Brain microvascular endothelial cell (primary cell): Measurements from ENCODE around the gene TPD52L2.

Experiments used
- DNase-seq: peaks from one replicate; pipeline ENCODE4 v3.0.0-alpha.2; 2020
- H3K27ac ChIP-seq: fragments of 250-450 bp; sonication (Bioruptor Pico); 2 replicates; pipeline ENCODE4 v1.5.1; 2020; ENCODE audit warnings: mild to moderate bottlenecking, moderate library complexity
- H3K27me3 ChIP-seq: fragments of 250-450 bp; sonication (Bioruptor Pico); replicated peaks from 2 replicates; pipeline ENCODE4 v1.5.1; 2020; ENCODE audit warnings: mild to moderate bottlenecking
- H3K36me3 ChIP-seq: fragments of 250-450 bp; sonication (Bioruptor Pico); replicated peaks from 2 replicates; pipeline ENCODE4 v1.5.1; 2020; ENCODE audit warnings: mild to moderate bottlenecking
- H3K4me3 ChIP-seq: 2 replicates; pipeline ENCODE4 v1.5.1; 2011; ENCODE audit warnings: low read depth, mild to moderate bottlenecking, control low read depth, low read length, moderate library complexity
- in situ Hi-C: cut with HindIII; loops from 2 replicates; pipeline ENCODE4 v1.10.0; 2017; ENCODE audit warnings: low sequenced_read_pairs, low pct_ligation_motif_present
- TF ChIP-seq, protein P1 (sequence below): IDR thresholded peaks from 2 replicates; pipeline ENCODE4 v1.5.1; 2011; ENCODE audit warnings: low read depth, mild to moderate bottlenecking, moderate library complexity, low read length, control low read depth, inconsistent platforms; ENCODE audit errors: missing control alignments

Gene TPD52L2

DNA sequence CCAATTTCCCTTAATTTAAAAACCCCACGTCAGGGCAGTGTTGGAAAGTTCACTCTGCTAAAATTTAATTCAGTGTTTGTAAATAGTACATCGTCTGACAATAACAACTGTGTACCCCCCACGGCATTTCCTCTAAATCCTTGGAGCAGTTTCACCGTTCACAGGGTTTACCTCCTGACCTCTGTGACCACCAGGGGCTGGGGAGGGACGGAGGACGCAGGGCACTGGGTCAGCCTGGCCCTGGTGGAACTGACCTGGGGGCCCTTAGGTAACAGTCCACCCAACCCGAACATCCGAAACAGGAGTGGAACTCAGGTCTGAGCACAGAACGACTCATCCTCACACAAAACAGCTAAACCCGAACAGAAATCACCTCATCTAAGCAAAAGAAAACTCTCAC lies 36.1 kb upstream of the TPD52L2 start:
- TF ChIP-seq, protein P1, sequence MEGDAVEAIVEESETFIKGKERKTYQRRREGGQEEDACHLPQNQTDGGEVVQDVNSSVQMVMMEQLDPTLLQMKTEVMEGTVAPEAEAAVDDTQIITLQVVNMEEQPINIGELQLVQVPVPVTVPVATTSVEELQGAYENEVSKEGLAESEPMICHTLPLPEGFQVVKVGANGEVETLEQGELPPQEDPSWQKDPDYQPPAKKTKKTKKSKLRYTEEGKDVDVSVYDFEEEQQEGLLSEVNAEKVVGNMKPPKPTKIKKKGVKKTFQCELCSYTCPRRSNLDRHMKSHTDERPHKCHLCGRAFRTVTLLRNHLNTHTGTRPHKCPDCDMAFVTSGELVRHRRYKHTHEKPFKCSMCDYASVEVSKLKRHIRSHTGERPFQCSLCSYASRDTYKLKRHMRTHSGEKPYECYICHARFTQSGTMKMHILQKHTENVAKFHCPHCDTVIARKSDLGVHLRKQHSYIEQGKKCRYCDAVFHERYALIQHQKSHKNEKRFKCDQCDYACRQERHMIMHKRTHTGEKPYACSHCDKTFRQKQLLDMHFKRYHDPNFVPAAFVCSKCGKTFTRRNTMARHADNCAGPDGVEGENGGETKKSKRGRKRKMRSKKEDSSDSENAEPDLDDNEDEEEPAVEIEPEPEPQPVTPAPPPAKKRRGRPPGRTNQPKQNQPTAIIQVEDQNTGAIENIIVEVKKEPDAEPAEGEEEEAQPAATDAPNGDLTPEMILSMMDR, result peak; percentile 10
- no peak for DNase-seq
- Histone ChIP-seq H3K4me3 (no peak overlapping the region), H3K27me3 (peaks cover 4% of the 10 kb centered on the region), H3K27ac (no peak overlapping the region), H3K36me3 (no peaks in the 10 kb centered on the region)
- in situ Hi-C loops, result no loop called here

DNA sequence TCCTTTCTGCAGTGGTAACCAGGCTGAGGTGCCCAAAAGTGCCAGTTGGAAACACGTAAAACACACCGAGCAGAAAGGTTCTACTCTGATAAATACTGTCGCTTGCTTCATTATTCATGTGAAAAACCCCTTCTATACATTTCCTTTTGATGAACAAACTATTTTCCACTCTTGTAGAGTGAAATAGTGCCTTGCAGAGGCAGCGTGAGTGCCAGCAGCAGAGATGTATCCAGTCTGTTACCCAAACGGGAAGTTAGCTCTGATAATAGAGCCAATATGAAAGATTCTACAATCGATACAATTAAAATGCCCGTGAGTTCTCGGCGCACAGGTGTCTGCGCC lies 35.5 kb upstream of the TPD52L2 start:
- DNase-seq, result no peak
- Histone ChIP-seq H3K36me3 (no peaks in the 10 kb centered on the region), H3K27me3 (peaks cover 4% of the 10 kb centered on the region), H3K27ac (no peak overlapping the region), H3K4me3 (peak overlapping the region; percentile 60)
- TF ChIP-seq, protein P1, result no peak
- in situ Hi-C loops, result no loop called here

DNA sequence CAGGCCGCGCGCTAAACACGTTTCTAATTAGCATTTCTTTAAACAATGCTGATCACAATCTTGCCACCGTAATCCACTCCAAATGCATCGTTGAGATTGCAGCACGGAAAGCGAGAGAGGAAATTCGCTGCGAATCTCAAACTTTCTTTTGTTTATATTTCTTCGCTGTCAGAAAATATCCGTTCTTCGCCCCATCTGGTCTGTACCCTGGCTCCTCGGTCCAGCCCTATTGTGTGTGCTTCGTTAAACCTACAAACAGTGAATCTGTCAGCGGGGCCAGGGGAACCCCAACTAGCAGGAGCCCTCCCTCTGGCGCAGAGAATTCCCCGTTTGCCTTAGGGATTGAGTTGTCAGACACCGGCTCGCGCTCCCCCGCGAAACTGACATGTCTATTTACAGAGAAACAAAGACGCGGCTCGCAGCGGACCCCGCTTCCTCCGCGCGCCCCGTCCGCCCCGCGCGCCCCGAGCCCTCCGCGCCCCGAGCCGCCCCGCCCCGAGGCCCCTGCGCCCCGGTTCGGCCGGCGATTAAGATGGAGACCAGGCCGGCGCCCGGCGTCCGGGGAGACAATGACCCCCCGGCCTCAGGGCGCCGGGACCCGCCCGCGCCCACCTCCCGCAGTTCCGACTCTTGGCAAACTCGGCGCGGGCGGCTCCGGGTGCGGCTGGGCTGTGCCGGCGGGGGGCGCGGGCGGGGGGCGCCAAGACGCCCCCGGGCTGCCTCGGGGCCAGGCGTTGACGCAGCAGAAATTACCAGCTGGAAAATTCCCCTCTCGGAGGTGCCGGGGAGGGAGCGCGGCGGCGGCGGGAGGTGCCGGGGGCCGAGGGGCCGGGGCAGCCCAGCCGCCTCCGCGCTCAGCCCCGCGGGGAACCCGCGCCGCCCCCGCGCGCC lies 34.9 kb upstream of the TPD52L2 start:
- H3K27me3 ChIP-seq, result peaks cover 4% of the 10 kb centered on the region
- no peaks in the 10 kb centered on the region for H3K36me3 ChIP-seq
- DNase-seq, result peak; percentile 12
- H3K27ac ChIP-seq, result no peak overlapping the region
- H3K4me3 ChIP-seq, result peak overlapping the region; percentile 60
- in situ Hi-C loops, result no loop called here
- TF ChIP-seq, protein P1, result no peak

GRCh38 chr20:63830841-63831588 lies 34.1 kb upstream of the TPD52L2 start, which contains the start of gene ZBTB46:
ZBTB46 (minus strand) TSS chr20:63831264; CDS start chr20:63790757, 40,507 bp downstream.
- Histone ChIP-seq H3K4me3 (peak within 1 kb of the TSS; percentile 60), H3K27me3 (peaks cover 4% of the 10 kb centered on the region), H3K27ac (no peak within 1 kb of the TSS), H3K36me3 (no peaks in the 10 kb centered on the region)
- DNase-seq, result no peak
- TF ChIP-seq, protein P1, result no peak
- in situ Hi-C loops, result no loop called here

- TF ChIP-seq, protein P1, result no peak
- Histone ChIP-seq H3K27ac (no peak overlapping the region), H3K4me3 (peak overlapping the region; percentile 36), H3K36me3 (no peaks in the 10 kb centered on the region), H3K27me3 (peaks cover 4% of the 10 kb centered on the region)
- DNase-seq, result no peak
- in situ Hi-C loops, result no loop called here
Measured at GRCh38 chr20:63831646-63831992, 33.5 kb upstream of the TPD52L2 start.
